ENCODE data around the gene HAL.

- no peak for TF ChIP-seq EP300 (IDR thresholded peaks at IDR 0.05)
- TF ChIP-seq CTCF (IDR thresholded peaks at IDR 0.05), result no peak
- no peak for TF ChIP-seq POLR2A (IDR thresholded peaks at IDR 0.05; ENCODE audit: low read depth)
These were observed 19.7 kb downstream of the HAL start for GRCh38 chr12:95976416-95976832.

All from esophagus muscularis mucosa (tissue), 4 donors.